Activated T-cell treated with anti-CD3 and anti-CD28 coated beads, Interleukin-2, amount 50 U/mL, for 4 hours (primary cell): ENCODE results near the gene ZDHHC20. TPM values are rescaled to one million over a fixed set of nuclear protein-coding genes. Genes with fewer than 3 reads are reported as not detected.

Source experiments
- ATAC-seq, 2 donors: fragments of 200-7000 bp; cut with Tn5 transposase; one replicate each; pipeline ENCODE4 v1.10.0; 2021
- DNase-seq: peaks from one replicate; pipeline ENCODE4 v3.0.0-alpha.2; 2020
- H3K27me3 Mint-ChIP-seq: one replicate; pipeline ENCODE4 v1.8.0; 2021; ENCODE audit warnings: low read depth, mixed read lengths
- H3K36me3 Mint-ChIP-seq: one replicate; pipeline ENCODE4 v1.8.0; 2022; ENCODE audit warnings: mixed read lengths; ENCODE audit not compliant: insufficient read depth
- H3K4me1 Mint-ChIP-seq: one replicate; pipeline ENCODE4 v1.8.0; 2021; ENCODE audit warnings: low read depth, mixed read lengths
- H3K4me3 Mint-ChIP-seq: one replicate; pipeline ENCODE4 v1.8.0; 2021; ENCODE audit warnings: mild to moderate bottlenecking, moderate library complexity, mixed read lengths
- H3K9me3 Mint-ChIP-seq: one replicate; pipeline ENCODE4 v1.8.0; 2021; ENCODE audit warnings: mixed read lengths
- total RNA-seq, 3 donors: library from RNA; stranded (reverse); gene quantifications; one replicate each; pipeline ENCODE4 v1.2.1, GENCODE V29; 2021

Gene ZDHHC20
- total RNA-seq, 3 donors from 2014 or later: 45.5 to 51.6 (median 48.9) TPM

- H3K4me3 Mint-ChIP-seq: no peak overlapping the region
- H3K36me3 Mint-ChIP-seq: no peaks in the 10 kb centered on the region
- no peak for ATAC-seq
- no peaks in the 10 kb centered on the region for H3K27me3 Mint-ChIP-seq
- H3K4me1 Mint-ChIP-seq: peaks cover 15% of the 10 kb centered on the region
- no peak for DNase-seq
- H3K9me3 Mint-ChIP-seq: no peaks in the 10 kb centered on the region
Measured at GRCh38 chr13:21362741-21363140, 96.4 kb downstream of the ZDHHC20 start.

- H3K9me3 Mint-ChIP-seq: no peaks in the 10 kb centered on the region
- no peaks in the 10 kb centered on the region for H3K36me3 Mint-ChIP-seq
- H3K27me3 Mint-ChIP-seq: no peaks in the 10 kb centered on the region
- peaks cover 15% of the 10 kb centered on the region for H3K4me1 Mint-ChIP-seq
- no peak for DNase-seq
- ATAC-seq: no peak
- H3K4me3 Mint-ChIP-seq: no peak overlapping the region
Measured at GRCh38 chr13:21361706-21362105, 97.4 kb downstream of the ZDHHC20 start.

- H3K9me3 Mint-ChIP-seq: no peaks in the 10 kb centered on the region
- no peak for DNase-seq
- H3K4me3 Mint-ChIP-seq: no peak overlapping the region
- no peaks in the 10 kb centered on the region for H3K27me3 Mint-ChIP-seq
- ATAC-seq: no peak
- no peaks in the 10 kb centered on the region for H3K36me3 Mint-ChIP-seq
- peaks cover 14% of the 10 kb centered on the region for H3K4me1 Mint-ChIP-seq
Measured at GRCh38 chr13:21361123-21361522, 98.0 kb downstream of the ZDHHC20 start.

GRCh38 chr13:21360463-21360862 is 98.6 kb downstream of the ZDHHC20 start:
- H3K36me3 Mint-ChIP-seq: no peaks in the 10 kb centered on the region
- no peaks in the 10 kb centered on the region for H3K9me3 Mint-ChIP-seq
- ATAC-seq (no peak), DNase-seq (no peak)
- peaks cover 8% of the 10 kb centered on the region for H3K4me1 Mint-ChIP-seq
- H3K4me3 Mint-ChIP-seq: no peak overlapping the region
- no peaks in the 10 kb centered on the region for H3K27me3 Mint-ChIP-seq

GRCh38 chr13:21359855-21360254 is 99.2 kb downstream of the ZDHHC20 start:
- H3K9me3 Mint-ChIP-seq: no peaks in the 10 kb centered on the region
- no peak for DNase-seq
- peaks cover 4% of the 10 kb centered on the region for H3K4me1 Mint-ChIP-seq
- no peaks in the 10 kb centered on the region for H3K27me3 Mint-ChIP-seq
- ATAC-seq: no peak
- H3K4me3 Mint-ChIP-seq: no peak overlapping the region
- no peaks in the 10 kb centered on the region for H3K36me3 Mint-ChIP-seq

GRCh38 chr13:21355304-21355703 is 103.8 kb downstream of the ZDHHC20 start:
- DNase-seq (no peak), ATAC-seq (no peak)
- H3K9me3 Mint-ChIP-seq: peaks cover 5% of the 10 kb centered on the region
- H3K36me3 Mint-ChIP-seq: no peaks in the 10 kb centered on the region
- H3K27me3 Mint-ChIP-seq: no peaks in the 10 kb centered on the region
- no peaks in the 10 kb centered on the region for H3K4me1 Mint-ChIP-seq
- no peak overlapping the region for H3K4me3 Mint-ChIP-seq

- no peaks in the 10 kb centered on the region for H3K36me3 Mint-ChIP-seq
- peaks cover 5% of the 10 kb centered on the region for H3K9me3 Mint-ChIP-seq
- H3K4me3 Mint-ChIP-seq: no peak overlapping the region
- no peak for DNase-seq
- H3K27me3 Mint-ChIP-seq: no peaks in the 10 kb centered on the region
- no peak for ATAC-seq
- no peaks in the 10 kb centered on the region for H3K4me1 Mint-ChIP-seq
Measured at GRCh38 chr13:21354721-21355120, 104.4 kb downstream of the ZDHHC20 start.

- H3K4me3 Mint-ChIP-seq: no peak overlapping the region
- no peaks in the 10 kb centered on the region for H3K36me3 Mint-ChIP-seq
- no peaks in the 10 kb centered on the region for H3K27me3 Mint-ChIP-seq
- ATAC-seq: no peak
- no peaks in the 10 kb centered on the region for H3K9me3 Mint-ChIP-seq
- no peak for DNase-seq
- H3K4me1 Mint-ChIP-seq: peaks cover 17% of the 10 kb centered on the region
Measured at GRCh38 chr13:21348488-21349120, 110.5 kb downstream of the ZDHHC20 start.

- Mint-ChIP-seq H3K4me3 (no peak overlapping the region), H3K4me1 (peaks cover 23% of the 10 kb centered on the region), H3K9me3 (no peaks in the 10 kb centered on the region), H3K27me3 (no peaks in the 10 kb centered on the region), H3K36me3 (no peaks in the 10 kb centered on the region)
- no peak for DNase-seq
- no peak for ATAC-seq
Measured at GRCh38 chr13:21347753-21348318, 111.3 kb downstream of the ZDHHC20 start.

- Mint-ChIP-seq H3K4me1 (peaks cover 26% of the 10 kb centered on the region), H3K9me3 (no peaks in the 10 kb centered on the region), H3K27me3 (no peaks in the 10 kb centered on the region), H3K4me3 (peak overlapping the region; percentile 57), H3K36me3 (no peaks in the 10 kb centered on the region)
- DNase-seq (no peak), ATAC-seq (peak; percentile 68 to 72)
Measured at GRCh38 chr13:21344662-21345176, 114.4 kb downstream of the ZDHHC20 start.

GRCh38 chr13:21343659-21344058 is 115.4 kb downstream of the ZDHHC20 start:
- Mint-ChIP-seq H3K4me1 (peaks cover 26% of the 10 kb centered on the region), H3K36me3 (no peaks in the 10 kb centered on the region), H3K9me3 (no peaks in the 10 kb centered on the region), H3K4me3 (no peak overlapping the region), H3K27me3 (no peaks in the 10 kb centered on the region)
- ATAC-seq: no peak
- DNase-seq: no peak

- H3K4me1 Mint-ChIP-seq: peaks cover 26% of the 10 kb centered on the region
- no peaks in the 10 kb centered on the region for H3K36me3 Mint-ChIP-seq
- H3K4me3 Mint-ChIP-seq: no peak overlapping the region
- H3K9me3 Mint-ChIP-seq: no peaks in the 10 kb centered on the region
- ATAC-seq (no peak), DNase-seq (no peak)
- no peaks in the 10 kb centered on the region for H3K27me3 Mint-ChIP-seq
Measured at GRCh38 chr13:21342699-21343442, 116.2 kb downstream of the ZDHHC20 start.

GRCh38 chr13:21341637-21342422 is 117.3 kb downstream of the ZDHHC20 start:
- no peak for ATAC-seq
- H3K27me3 Mint-ChIP-seq: no peaks in the 10 kb centered on the region
- H3K4me3 Mint-ChIP-seq: no peak overlapping the region
- no peaks in the 10 kb centered on the region for H3K9me3 Mint-ChIP-seq
- H3K36me3 Mint-ChIP-seq: no peaks in the 10 kb centered on the region
- peaks cover 26% of the 10 kb centered on the region for H3K4me1 Mint-ChIP-seq
- DNase-seq: no peak

GRCh38 chr13:21338639-21339278 is 120.3 kb downstream of the ZDHHC20 start:
- Mint-ChIP-seq H3K36me3 (no peaks in the 10 kb centered on the region), H3K27me3 (no peaks in the 10 kb centered on the region), H3K9me3 (no peaks in the 10 kb centered on the region), H3K4me3 (no peak overlapping the region), H3K4me1 (peaks cover 10% of the 10 kb centered on the region)
- ATAC-seq: no peak
- no peak for DNase-seq
